Activated T-cell treated with anti-CD3 and anti-CD28 coated beads, Interleukin-2, amount 50 U/mL, for 24 hours (primary cell): ENCODE results near the gene ACAP3.

ENCODE experiments used
- DNase-seq: peaks from one replicate; pipeline ENCODE4 v3.0.0-alpha.2; 2020
- H3K27ac Mint-ChIP-seq: 2 replicates; pipeline ENCODE4 v1.8.0; 2020; ENCODE audit warnings: mild to moderate bottlenecking, mixed read lengths
- H3K27me3 Mint-ChIP-seq: 2 replicates; pipeline ENCODE4 v1.8.0; 2020; ENCODE audit warnings: mixed read lengths
- H3K36me3 Mint-ChIP-seq: 2 replicates; pipeline ENCODE4 v1.8.0; 2020; ENCODE audit warnings: low read depth, mixed read lengths
- H3K4me1 Mint-ChIP-seq: 2 replicates; pipeline ENCODE4 v1.8.0; 2020; ENCODE audit warnings: low read depth, mixed read lengths
- H3K4me3 Mint-ChIP-seq: 2 replicates; pipeline ENCODE4 v1.8.0; 2020; ENCODE audit warnings: mild to moderate bottlenecking, moderate library complexity, mixed read lengths
- H3K9me3 Mint-ChIP-seq: 2 replicates; pipeline ENCODE4 v1.8.0; 2020; ENCODE audit warnings: mixed read lengths

The ACAP3 gene, protein sequence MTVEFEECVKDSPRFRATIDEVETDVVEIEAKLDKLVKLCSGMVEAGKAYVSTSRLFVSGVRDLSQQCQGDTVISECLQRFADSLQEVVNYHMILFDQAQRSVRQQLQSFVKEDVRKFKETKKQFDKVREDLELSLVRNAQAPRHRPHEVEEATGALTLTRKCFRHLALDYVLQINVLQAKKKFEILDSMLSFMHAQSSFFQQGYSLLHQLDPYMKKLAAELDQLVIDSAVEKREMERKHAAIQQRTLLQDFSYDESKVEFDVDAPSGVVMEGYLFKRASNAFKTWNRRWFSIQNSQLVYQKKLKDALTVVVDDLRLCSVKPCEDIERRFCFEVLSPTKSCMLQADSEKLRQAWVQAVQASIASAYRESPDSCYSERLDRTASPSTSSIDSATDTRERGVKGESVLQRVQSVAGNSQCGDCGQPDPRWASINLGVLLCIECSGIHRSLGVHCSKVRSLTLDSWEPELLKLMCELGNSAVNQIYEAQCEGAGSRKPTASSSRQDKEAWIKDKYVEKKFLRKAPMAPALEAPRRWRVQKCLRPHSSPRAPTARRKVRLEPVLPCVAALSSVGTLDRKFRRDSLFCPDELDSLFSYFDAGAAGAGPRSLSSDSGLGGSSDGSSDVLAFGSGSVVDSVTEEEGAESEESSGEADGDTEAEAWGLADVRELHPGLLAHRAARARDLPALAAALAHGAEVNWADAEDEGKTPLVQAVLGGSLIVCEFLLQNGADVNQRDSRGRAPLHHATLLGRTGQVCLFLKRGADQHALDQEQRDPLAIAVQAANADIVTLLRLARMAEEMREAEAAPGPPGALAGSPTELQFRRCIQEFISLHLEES

DNA sequence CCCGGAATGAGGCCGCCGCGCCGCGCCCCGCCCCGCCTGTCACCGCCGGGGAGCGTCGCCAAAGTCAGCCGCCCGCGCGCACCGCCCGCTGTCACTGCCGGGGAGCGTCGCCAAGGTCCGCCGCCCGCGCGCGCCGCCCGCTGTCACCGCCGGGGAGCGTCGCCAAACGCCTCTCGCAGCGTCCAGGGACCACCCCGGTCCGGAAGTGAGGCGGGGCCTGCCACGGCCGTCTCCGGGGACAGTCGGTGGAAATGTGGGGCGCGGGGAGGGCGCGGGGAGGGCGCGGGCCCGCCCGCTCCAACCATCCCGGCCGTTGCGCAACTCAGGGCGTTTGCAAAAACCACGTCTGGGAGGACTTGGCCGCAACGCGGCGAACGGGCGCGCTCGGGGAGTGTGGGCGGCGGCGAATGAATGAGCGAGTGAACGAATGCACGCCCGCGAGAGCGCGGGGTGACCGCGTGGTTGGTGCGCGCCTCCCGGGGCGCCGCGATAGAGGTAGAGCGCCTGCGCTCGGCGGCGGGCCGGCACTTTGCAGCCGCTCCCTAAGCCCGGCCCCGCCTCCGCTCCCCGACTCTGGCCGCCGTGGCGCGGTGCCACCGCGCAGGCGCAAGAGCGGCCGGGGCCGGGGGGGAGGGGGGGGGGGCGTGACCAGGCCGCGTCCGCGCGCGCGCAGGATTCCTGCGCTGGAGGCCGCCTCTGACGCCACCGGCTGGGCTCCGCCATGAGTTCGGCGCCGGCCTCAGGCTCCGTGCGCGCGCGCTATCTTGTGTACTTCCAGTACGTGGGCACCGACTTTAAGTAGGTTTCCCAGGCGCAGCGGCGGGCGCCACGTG is at the start of gene ACAP3, which contains the start of gene PUSL1:
TSS of gene ACAP3 (minus strand) at position 8 of the 833 bp plus-strand sequence. CDS start 115 bp downstream, outside the sequence.
TSS of gene PUSL1 (plus strand) at position 675 of the 833 bp plus-strand sequence. CDS start at position 722, 47 bp downstream.
- H3K4me3 Mint-ChIP-seq: peak within 1 kb of the TSS; percentile 85
- H3K36me3 Mint-ChIP-seq: peaks cover 41% of the 10 kb centered on the region
- H3K27me3 Mint-ChIP-seq: no peaks in the 10 kb centered on the region
- no peaks in the 10 kb centered on the region for H3K9me3 Mint-ChIP-seq
- peaks cover 33% of the 10 kb centered on the region for H3K4me1 Mint-ChIP-seq
- peak; percentile 92 for DNase-seq
- peak within 1 kb of the TSS; percentile 95 for H3K27ac Mint-ChIP-seq

DNA sequence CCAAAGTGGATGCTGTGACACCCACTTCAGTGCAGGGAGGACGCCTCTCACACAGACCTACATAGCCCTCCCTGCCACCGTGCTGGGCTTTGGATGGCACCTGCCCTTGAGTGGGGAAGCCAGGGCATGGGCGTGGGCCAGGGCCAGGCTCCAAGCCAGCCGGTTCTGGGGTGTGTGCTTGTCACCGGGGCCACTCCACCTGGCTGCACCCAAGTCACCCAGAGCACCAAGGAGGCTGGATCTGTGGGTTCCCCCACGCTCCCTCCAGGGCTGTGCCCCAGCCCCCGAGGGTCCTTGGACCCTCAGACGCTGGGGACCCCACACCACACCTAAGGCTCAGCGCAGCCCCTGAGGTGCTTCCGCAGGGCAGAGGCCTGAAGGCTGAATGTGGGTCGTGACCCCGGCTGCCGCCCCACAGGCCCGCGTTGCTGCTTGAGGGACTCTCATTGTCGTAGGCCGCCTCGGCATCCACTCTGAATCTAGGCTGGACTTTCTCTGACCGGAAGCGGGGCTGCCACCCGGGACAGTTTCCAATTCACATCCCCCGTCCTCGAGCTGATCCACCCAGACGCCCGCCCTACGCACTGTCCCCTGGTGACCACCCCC is 49.2 kb upstream of the ACAP3 start:
- DNase-seq: no peak
- Mint-ChIP-seq H3K9me3 (no peaks in the 10 kb centered on the region), H3K27me3 (peaks cover 44% of the 10 kb centered on the region), H3K4me3 (no peak overlapping the region), H3K4me1 (peaks cover 18% of the 10 kb centered on the region), H3K27ac (no peak overlapping the region), H3K36me3 (no peaks in the 10 kb centered on the region)

DNA sequence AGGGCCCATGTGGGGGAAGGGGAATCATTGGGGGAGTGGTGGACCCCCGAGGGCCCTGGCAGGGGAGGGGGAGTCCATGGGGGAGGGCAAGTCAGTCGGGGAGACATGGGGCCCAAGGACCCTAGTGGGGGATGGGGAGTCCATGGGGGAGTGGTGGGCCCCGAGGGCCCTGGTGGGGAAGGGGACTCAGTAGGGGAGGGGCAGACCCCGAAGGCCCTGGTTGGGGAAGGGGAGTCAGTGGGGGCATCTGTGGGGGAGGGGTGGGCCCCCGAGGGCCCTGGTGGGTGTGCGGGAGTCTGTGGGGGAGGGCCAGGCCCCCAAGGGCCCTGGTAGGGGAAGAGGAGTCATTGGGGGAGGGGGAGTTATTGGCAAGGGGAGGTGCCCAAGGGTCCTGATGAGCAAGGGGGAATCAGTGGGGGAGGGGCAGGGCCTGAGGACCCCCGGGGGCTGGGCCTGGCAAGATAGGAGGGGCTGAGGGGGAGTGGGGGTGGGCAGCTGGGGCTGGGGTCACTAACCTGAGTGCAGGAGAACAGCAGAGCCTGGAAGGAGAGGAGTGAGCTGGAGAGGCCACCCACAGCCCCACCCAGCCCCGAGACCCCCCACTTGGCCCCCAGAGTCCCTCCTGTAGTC is 48.6 kb upstream of the ACAP3 start:
- peaks cover 43% of the 10 kb centered on the region for H3K27me3 Mint-ChIP-seq
- H3K36me3 Mint-ChIP-seq: no peaks in the 10 kb centered on the region
- H3K27ac Mint-ChIP-seq: no peak overlapping the region
- no peak for DNase-seq
- peaks cover 18% of the 10 kb centered on the region for H3K4me1 Mint-ChIP-seq
- no peaks in the 10 kb centered on the region for H3K9me3 Mint-ChIP-seq
- no peak overlapping the region for H3K4me3 Mint-ChIP-seq

DNA sequence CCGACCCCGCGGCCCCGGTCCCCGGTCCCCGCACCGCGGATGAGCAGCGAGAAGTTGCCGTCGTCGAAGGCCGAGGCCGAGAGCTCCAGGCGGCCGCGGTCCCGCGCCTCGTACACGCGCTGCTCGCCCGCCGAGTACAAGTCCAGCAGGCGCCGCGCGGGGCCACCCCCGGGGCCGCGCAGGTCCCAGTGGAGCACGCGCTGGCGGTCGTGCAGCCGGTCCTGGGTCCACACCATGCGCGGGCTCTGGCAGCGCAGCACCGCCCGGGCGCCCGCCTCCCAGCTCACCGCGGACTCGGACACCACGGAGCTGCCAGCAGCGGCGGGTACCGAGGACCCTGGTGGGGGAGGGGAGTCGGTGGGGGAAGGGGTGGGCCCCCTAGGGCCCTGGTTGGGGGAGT is 47.7 kb upstream of the ACAP3 start:
- Mint-ChIP-seq H3K4me3 (no peak overlapping the region), H3K4me1 (peaks cover 18% of the 10 kb centered on the region), H3K27me3 (peaks cover 40% of the 10 kb centered on the region), H3K9me3 (no peaks in the 10 kb centered on the region), H3K36me3 (no peaks in the 10 kb centered on the region), H3K27ac (no peak overlapping the region)
- DNase-seq: no peak

DNA sequence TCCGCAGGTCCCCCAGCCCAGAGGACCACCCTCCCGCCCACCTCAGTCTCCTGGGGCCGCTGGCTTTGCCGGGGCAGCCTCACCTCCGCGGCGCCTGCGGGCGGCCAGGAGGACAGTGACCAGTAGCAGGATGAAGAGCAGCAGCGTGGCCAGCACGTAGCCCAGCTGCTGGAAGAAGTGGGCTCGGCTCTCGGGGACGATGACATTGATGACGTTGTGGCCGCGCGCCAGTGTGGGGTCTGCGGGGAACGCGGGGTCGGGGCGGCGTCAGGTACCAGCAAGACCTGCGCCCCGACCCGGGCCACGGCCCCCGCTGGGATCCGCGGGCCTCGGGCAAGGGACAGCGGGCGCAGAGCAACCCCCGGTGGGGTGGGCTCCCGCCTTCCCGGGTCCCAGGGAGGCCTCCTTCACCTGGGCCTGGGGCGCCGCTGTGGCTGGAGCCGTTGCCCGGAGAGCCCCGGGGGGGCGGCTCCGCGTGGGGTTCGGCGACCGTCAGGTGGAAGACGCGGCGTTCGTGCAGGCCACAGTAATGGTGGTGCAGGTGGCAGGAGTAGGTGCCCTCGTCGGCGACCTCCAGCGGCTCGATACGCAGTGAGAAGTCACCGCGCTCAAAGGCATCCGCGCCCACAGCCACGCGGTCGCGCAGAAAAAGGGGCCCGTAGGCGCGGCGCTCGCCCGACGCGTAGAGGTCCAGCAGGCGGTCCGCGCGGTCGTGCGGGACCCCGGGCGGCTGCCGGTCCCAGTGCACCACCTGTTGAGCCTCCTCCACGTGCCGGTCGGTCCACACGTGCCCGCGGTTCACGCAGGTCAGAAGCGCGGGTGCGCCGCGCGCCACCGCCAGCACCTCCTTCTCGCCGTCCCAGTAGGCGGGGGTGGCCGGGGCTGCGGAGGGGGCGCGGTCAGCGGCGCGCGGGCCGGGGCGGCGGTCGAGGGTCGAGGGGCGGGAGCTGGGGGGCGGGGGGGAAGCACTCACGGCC is 46.8 kb upstream of the ACAP3 start:
- no peak overlapping the region for H3K27ac Mint-ChIP-seq
- H3K27me3 Mint-ChIP-seq: peaks cover 40% of the 10 kb centered on the region
- H3K36me3 Mint-ChIP-seq: no peaks in the 10 kb centered on the region
- no peak overlapping the region for H3K4me3 Mint-ChIP-seq
- DNase-seq: peak; percentile 59
- H3K4me1 Mint-ChIP-seq: peaks cover 18% of the 10 kb centered on the region
- no peaks in the 10 kb centered on the region for H3K9me3 Mint-ChIP-seq

DNA sequence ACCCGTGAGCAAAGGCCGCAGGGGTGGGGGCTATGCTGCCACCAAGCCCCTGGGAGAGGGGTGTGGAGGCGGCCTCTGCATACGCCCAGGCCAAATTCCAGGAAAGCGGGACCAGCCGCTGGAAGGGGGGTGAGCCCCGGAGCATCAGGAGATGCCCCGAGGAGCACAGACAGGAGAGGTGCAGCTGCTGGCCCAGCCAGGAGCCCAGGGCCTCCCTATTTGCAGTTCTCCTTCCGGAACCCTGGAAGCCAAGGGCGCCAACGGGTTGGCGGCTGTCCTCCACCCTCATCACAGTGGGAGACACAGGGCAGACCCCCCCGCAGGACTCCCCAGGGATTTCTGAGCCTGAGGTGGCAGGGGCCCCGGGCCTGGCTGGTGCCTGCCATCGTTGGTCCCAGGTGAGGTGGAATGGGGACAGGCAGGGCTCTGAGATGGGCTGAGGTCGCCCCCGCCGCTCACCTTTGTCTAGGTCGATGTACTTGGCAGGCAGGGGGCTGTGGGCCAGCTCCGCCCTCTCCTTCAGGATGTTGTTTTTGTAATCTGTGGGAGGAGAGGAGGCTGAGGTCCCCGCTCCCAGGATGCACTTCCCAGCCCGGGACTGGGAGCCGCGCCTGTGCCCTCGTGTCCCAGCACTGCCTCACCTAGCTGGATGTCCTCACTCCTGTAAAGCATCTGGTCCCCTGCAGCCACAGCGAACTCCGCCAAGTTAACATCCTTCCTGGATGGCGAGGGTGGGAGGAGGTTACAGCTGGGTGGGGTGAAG is 45.8 kb upstream of the ACAP3 start:
- H3K36me3 Mint-ChIP-seq: no peaks in the 10 kb centered on the region
- peaks cover 10% of the 10 kb centered on the region for H3K4me1 Mint-ChIP-seq
- no peak overlapping the region for H3K27ac Mint-ChIP-seq
- H3K9me3 Mint-ChIP-seq: no peaks in the 10 kb centered on the region
- H3K4me3 Mint-ChIP-seq: no peak overlapping the region
- no peak for DNase-seq
- H3K27me3 Mint-ChIP-seq: peaks cover 36% of the 10 kb centered on the region

DNA sequence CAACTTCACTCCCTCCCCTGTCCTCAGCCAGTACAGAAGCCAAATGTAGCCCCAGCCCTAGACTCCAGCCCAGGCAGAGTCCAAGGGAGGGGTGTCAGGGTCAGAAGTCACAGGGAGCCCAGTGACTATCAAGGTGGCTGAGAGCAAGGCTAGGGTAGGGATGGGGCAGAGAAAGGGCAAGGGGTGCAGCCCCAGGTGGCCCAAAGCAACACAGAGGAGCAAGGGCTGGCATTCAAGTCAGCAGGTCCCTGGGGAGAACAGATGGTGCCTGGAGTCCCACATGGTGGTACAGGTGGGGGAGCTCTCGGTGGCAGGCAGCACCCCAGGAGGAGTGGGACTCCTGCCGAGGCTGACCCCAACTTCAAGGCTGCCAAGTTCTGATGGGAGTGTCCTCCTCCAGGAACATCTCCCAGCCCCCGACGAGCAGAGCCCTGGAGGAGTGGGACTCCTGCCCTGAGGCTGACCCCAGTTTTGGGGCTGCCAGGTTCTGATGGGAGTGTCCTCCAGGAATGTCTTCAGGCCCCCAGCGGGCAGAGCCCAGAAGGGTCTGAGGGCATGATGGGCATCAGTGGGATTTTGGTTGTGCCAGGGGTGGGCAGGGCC is 45.2 kb upstream of the ACAP3 start:
- DNase-seq: no peak
- no peak overlapping the region for H3K4me3 Mint-ChIP-seq
- H3K27me3 Mint-ChIP-seq: peaks cover 35% of the 10 kb centered on the region
- H3K9me3 Mint-ChIP-seq: no peaks in the 10 kb centered on the region
- H3K27ac Mint-ChIP-seq: no peak overlapping the region
- peaks cover 7% of the 10 kb centered on the region for H3K4me1 Mint-ChIP-seq
- no peaks in the 10 kb centered on the region for H3K36me3 Mint-ChIP-seq

DNA sequence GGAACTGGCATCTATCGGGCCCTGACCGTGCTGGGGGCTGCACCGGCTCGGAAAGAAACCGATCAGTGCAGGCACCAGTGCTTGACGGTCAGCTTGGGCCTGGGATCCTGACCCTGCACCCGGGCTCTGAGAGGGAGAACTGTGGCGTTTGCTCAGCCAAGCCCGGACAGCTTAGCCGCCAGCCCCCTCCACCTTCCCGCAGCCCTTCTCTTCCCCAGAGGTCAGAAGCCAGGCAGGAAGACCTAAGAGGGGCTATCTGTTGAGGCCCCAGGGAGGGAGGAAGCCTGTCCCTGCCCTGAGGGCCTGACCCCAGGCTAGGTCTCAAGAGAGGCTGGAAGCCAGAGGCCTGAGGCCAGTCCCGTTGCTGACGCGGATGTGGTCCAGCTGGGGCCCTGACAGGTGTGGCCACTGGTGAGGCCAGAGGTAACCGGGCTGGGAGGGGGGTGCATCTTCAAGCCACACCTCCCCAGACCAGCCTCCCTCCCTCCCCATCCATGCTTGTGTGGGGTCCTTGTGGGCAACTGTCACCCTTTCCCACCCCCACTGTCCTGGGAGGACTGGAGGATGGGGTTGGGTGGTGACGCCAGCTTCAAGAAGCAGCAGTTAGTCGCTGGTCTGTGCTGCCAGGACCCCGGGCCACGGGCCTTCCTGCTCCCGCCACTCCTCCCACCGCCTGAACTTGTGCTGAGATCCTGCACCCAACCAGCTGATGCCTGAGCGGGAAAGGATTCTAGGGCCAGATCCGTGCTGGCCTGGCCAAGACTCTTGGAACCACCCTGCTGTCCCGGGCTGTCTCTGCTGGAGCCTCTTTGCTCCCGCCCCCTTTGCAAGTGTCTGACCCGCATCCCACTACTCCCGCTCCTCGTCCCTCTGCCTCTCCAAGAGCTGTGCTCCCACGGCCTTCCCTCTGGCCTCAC is 44.0 kb upstream of the ACAP3 start:
- H3K4me1 Mint-ChIP-seq: peaks cover 18% of the 10 kb centered on the region
- H3K36me3 Mint-ChIP-seq: no peaks in the 10 kb centered on the region
- H3K4me3 Mint-ChIP-seq: peak overlapping the region; percentile 62
- H3K27ac Mint-ChIP-seq: peak overlapping the region; percentile 60
- peaks cover 26% of the 10 kb centered on the region for H3K27me3 Mint-ChIP-seq
- H3K9me3 Mint-ChIP-seq: no peaks in the 10 kb centered on the region
- DNase-seq: no peak

DNA sequence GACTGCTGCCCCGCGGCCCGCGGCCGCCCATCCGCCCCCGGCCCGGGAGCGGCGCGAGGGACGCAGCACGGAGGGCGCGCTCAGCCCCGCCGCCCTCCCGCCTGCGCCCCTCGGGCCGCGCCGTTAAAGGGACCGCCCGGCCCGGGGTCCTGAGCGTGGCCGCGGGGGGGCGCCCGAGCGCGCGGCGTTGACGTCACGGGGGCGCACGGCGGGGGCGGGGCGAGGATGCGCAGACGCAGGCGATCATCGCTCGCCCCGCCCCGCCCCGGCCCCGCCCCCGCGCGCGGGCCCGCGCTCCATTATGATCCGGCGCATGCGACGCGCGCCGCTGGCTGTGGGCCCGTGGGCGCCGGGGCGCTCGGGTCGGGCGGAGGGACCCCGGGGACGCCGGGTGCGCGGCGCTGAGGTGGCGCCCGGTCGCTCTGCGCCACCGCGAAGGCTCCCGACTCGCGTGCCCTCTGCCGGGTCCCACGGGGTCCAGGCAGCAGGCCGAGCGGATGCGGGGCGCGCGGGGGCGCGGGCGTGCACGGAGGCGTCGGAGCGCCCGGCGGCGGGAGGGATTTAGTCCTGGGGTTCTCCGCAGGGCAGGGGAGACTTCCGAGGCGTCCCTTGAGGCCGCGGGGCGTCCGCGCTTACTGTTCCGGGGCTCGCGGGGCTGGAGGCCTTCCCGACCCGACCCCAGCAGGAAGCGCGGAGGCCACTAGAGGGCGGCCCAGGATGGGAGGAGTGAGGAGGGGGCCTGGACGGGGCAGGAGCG is 41.7 kb upstream of the ACAP3 start, which contains the start of gene DVL1:
TSS of gene DVL1 (minus strand) at position 163 of the 757 bp plus-strand sequence. CDS start 353 bp downstream, outside the sequence.
- Mint-ChIP-seq H3K36me3 (no peaks in the 10 kb centered on the region), H3K4me1 (peaks cover 37% of the 10 kb centered on the region), H3K9me3 (no peaks in the 10 kb centered on the region), H3K27ac (peak within 1 kb of the TSS; percentile 77), H3K27me3 (peaks cover 25% of the 10 kb centered on the region), H3K4me3 (peak within 1 kb of the TSS; percentile 82)
- peak; percentile 82 for DNase-seq

DNA sequence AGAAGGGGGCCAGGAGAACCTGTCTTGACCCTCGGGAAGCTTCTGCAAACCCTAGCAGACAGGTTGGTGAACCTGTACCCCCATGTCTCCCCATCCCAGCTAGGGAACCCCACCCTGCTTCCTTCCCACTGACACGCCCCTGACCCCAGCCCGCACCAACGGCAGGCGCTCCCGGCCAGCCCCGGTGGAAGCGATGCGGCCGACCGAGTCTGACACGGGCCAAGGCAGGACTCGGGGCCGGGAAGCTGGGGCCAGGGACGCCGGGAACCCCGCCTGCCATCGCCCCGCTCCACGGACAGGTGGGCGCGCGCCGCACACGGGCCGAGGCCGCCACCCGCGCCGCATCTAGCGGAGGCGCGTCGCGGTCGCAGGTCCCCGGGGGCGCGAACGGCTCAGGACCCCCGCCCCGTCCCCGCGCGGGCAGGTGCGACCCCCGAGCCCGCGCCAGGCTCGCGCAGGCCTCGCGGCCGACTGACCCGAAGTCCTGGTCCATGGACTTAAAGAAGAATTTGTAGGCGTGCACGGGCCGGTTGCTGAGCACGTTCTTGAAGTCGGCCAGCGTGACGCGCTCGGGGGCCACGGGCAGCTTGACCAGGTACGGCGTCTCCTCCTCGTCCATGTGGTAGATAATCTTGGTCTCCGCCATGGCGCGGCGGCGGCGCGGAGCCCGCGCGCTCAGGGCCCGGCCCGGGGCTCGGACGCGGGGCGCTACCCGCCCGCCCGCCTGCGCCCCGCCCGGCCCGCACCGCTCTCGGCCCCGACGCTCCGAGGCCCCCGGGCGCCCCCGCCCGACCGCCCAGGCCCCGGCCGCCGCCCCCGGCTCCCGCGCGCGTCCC is 40.9 kb upstream of the ACAP3 start:
- Mint-ChIP-seq H3K9me3 (no peaks in the 10 kb centered on the region), H3K27ac (peak overlapping the region; percentile 77), H3K4me1 (peaks cover 35% of the 10 kb centered on the region), H3K4me3 (peak overlapping the region; percentile 82), H3K27me3 (peaks cover 18% of the 10 kb centered on the region), H3K36me3 (no peaks in the 10 kb centered on the region)
- no peak for DNase-seq
